Inflammatory macrophage treated with lipopolysaccharide for 1 hour (primary cell): Measurements from ENCODE around the gene ADAMTSL3.
"Not testable (repeated sequence)": the region's sequence is repeated elsewhere in the genome, so short reads cannot be mapped to it uniquely, and the experiment has no call there.

Source experiments
- DNase-seq, 2 donors: peaks; one replicate each; pipeline ENCODE4 v3.0.0-alpha.2; 2020 to 2022

Gene ADAMTSL3

DNA sequence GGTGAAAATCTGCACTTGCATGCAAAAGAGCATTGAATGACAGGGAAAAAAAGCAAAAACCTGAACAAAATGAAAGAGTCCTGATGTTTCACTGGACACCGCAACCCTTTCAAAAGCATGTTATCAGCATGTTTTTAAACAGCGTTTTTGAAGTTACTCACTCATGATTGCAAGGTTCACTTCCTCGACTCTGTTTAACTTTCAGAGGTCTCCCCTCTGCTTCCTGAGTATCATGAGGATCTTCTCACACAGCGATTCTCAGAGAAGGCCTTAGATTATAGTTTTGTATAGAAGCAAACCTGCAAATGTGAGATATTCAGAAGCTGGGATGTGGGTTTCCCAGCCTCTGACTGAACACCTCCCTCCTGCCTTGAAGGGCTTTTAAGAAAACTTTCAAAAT lies 395.6 kb downstream of the ADAMTSL3 start:
- not testable (repeated sequence) for DNase-seq

DNA sequence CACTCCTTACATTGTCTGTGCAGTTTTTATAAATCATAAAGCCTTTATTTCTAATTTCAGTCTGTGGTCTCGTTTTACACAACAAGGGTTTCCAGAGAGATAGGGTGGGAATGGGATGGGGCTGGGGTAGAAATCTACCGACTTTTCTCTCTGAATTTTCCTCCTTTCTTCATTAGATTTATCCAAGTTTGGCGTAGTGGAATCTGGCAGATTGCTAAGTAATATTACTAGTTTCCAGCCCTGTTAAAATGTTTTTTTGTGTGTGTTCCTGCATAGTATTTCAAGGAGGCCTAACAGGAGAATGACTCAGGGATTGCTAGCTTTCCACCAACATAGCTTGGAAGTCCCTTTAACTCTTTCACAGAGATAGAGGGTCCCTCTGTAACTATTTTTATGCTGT lies 396.2 kb downstream of the ADAMTSL3 start:
- DNase-seq: no peak

DNA sequence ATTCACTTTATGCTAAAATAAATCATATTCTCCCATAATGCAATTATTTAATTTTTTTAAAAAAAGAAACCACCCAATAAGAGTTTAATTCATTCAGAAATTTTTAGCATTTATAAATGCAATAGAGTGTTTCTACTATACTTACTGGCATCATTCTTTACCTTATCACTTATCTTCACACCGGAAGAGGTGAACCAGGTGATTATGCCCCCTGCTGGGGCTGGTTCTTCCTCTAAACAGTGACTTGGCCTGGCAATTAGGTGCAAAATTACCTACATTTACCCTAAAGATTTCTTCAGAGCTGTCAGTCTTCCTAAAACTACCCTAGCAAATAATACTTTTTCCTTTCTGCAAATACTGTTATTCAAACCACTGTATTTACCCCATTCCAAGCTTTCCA lies 397.2 kb downstream of the ADAMTSL3 start:
- not testable (repeated sequence) for DNase-seq

DNA sequence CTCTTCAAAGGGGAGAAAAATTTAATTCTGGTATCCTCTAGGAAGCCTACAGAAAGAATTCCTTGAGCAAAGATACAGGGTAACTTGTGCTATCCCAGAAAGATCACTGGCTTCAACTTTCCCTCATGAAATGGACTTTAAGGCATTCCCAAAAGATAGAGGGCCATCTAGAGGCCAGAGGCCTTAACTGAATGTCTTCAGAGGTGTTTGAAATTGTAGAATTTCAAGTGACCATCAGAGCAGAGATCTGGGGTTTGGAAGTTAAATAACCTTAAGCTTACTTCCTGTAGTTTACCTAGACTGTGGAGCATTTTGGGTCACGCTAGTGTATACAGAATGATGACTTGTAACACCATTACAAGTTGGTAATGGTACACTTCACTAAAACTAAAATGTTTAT lies 400.6 kb downstream of the ADAMTSL3 start:
- DNase-seq: not testable (repeated sequence)

DNA sequence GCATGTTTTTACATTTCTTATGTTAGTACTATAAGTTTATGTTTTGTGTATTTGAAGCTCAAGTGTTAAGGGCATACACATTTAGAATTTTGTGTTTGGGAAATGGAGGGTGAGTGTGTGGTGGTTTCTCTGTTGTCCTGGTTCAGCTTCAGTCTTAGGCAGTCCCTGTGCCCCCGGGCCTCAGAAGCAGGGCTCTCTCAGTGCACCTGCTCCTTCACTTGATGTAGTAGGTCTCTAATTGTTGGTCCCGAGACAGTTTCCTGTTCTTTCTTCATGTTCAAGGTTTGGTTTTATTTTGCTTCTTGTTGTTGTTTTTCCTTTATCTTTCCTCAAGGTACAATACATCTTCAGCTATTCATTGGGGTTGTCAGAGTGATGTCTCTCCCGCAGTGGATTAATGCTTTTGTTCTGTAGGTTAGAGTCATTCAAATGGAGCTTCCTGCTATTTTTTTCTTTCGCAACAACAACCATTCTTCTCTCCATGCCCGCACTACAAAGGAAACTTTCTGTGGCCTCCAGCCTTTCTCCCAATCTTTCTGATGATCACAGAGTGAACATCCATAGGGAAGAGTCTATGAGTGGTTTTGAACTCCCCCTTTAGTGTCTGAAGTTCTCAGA lies 403.9 kb downstream of the ADAMTSL3 start:
- DNase-seq: no peak

DNA sequence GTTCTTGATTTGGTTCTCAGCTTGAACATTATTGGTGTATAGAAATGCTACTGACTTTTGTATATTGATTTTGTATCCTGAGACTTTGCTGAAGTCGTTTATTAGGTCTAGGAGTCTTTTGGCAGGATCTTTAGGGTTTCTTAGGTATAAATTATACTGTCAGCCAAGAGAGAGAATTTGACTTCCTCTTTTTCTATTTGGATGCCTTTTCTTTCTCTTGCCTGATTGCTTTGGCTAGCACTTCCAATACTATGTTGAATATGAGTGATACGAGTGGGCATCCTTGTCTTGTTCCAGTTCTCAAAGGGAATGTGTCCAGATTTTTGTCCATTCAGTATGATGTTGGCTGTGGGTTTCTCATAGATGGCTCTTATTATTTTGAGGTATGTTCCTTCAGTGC lies 409.8 kb downstream of the ADAMTSL3 start:
- DNase-seq: not testable (repeated sequence)

GRCh38 chr15:84068674-84069073 lies 414.8 kb downstream of the ADAMTSL3 start:
- DNase-seq: not testable (repeated sequence)

GRCh38 chr15:84078038-84078437 lies 424.1 kb downstream of the ADAMTSL3 start:
- not testable (repeated sequence) for DNase-seq

- DNase-seq: not testable (repeated sequence)
Measured at GRCh38 chr15:84079325-84079884, 425.5 kb downstream of the ADAMTSL3 start.

- DNase-seq: no peak
Measured at GRCh38 chr15:84079885-84080777, 426.2 kb downstream of the ADAMTSL3 start.

- DNase-seq: not testable (repeated sequence)
Measured at GRCh38 chr15:84080778-84081084, 426.8 kb downstream of the ADAMTSL3 start.

DNA sequence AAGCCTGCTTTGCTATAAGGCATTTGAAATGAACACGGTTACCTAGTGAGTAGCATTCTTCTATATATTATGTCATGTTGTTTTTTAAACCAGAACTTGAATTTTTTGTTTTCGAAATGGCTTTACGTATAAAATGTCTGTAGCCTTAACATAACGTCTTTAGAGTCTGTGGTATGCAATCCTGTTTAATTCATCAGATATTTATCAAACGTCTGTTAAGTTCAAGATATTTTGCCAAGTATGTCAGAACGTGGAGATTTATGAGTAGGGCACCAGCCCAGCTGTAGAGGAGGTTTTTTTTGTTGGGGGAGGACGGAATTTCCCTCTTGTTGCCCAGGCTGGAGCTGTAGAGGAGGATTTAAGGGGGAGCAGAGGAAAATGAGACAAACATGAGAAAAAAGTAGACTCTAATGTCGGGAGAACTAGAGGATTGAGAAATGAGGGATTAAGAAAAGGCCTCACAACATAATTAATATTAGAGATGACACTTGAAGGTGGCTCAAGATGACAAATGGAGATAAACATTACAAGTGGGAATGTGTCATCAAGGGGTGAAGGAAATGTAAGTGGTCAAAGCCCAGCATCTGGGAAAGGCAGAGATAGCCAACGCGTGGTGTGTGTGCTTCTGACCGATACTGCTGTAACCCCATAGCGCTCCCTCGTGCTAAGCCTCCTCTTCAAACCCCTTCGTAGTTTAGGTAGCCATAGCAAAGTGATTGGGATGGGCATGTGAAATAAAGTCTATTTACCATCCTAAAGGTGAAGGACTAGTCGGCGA lies 427.7 kb downstream of the ADAMTSL3 start:
- DNase-seq: no peak

DNA sequence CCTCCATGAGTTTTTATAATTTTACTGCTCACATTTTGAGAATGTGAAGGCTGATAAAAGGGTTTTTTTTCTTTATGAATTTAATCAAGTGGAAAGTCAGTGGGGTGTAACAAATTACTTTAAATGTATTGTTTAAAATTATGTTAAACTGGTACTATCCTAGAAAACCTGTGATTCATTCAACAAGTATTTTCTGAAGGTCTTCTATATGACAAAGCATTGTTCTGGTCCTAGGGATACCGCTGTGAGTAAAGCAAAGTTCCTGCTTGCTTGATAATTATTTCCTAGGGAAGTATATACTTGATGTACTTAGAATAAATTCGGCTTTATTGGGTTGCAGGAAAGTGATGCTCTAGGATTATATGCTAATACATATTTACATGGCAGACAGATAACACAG lies 428.8 kb downstream of the ADAMTSL3 start:
- DNase-seq: no peak

GRCh38 chr15:84086071-84086470 lies 432.1 kb downstream of the ADAMTSL3 start:
- not testable (repeated sequence) for DNase-seq
